ENCODE results near the gene ZNF571. TPM values are rescaled to one million over a fixed set of nuclear protein-coding genes. Genes with fewer than 3 reads are reported as not detected.

ZNF571 gene
- total and polyA plus RNA-seq, 2 donors (not counting 1 experiment from before 2014, with no cell fraction given): 4.8 to 10.0 TPM

DNA sequence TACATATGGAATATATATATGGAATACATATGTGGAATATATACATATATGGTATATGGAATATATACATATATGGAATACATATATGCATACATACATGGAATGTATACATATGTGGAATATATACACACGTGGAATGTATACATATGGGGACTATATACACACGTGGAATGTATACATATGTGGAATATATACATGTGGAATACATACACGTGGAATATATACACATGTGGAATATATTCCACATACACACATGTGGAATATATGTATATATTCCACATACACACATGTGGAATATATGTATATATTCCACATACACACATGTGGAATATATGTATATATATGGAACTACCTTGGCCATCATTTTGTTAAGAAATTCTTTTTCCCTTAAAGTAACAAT, 31.1 kb downstream of the ZNF571 start:
- Mint-ChIP-seq H3K9me3 (ENCODE audit: insufficient read depth) (peaks cover 28% of the 10 kb centered on the region), H3K4me3 (no peak overlapping the region), H3K27ac (no peak overlapping the region), H3K27me3 (no peaks in the 10 kb centered on the region), H3K4me1 (no peaks in the 10 kb centered on the region)
- Histone ChIP-seq H3K27me3 (replicated peaks in 1 of 4; ENCODE audit: control extremely low read depth in 1 of 4, control insufficient read depth in 3 of 4, insufficient read depth in 4 of 4, low read length in 3 of 4) (no peaks in the 10 kb centered on the region), H3K4me3 (ENCODE audit: control extremely low read depth in 1 of 5, extremely low read depth in 1 of 5, insufficient read depth in 1 of 5, low read depth in 2 of 5, low read length in 4 of 5) (no peak overlapping the region), H3K4me2 (replicated peaks; ENCODE audit: low read depth, low read length, poor library complexity, severe bottlenecking) (no peak overlapping the region), H3K4me1 (ENCODE audit: control insufficient read depth in 2 of 2, insufficient read depth in 2 of 2, low read length in 2 of 2) (no peaks in the 10 kb centered on the region), H3K9ac (ENCODE audit: low read length) (no peak overlapping the region), H3K9me3 (ENCODE audit: control extremely low read depth in 1 of 3, control insufficient read depth in 2 of 3, insufficient read depth in 1 of 3, low read length in 2 of 3) (peaks cover 35 to 99% (median 45%) of the 10 kb centered on the region in 3 donors), H2AFZ (ENCODE audit: insufficient read depth, low read depth, low read length, poor library complexity, severe bottlenecking) (no peak overlapping the region), H3K36me3 (replicated peaks in 1 of 2; ENCODE audit: control extremely low read depth in 1 of 2, control insufficient read depth in 1 of 2, extremely low read depth in 1 of 2, insufficient read depth in 2 of 2, low read length in 1 of 2) (peaks cover 14 to 20% of the 10 kb centered on the region in 2 experiments), H3K79me2 (ENCODE audit: control insufficient read depth, insufficient read depth, low read length) (no peaks in the 10 kb centered on the region), H4K20me1 (ENCODE audit: control insufficient read depth, insufficient read depth, low read length, poor library complexity, severe bottlenecking) (no peaks in the 10 kb centered on the region), H3K27ac (ENCODE audit: low read length in 2 of 2) (no peak overlapping the region)
- CTCF ChIA-PET: no interaction called here
- TF ChIP-seq EZH2 (IDR thresholded peaks at IDR 0.05; ENCODE audit: borderline replicate concordance, insufficient read depth, low read depth, low read length, poor library complexity, severe bottlenecking): no peak
- no peak for TF ChIP-seq CTCF (IDR thresholded peaks at IDR 0.05)
- POLR2A ChIA-PET: no interaction called here
- no peak for ATAC-seq (ENCODE audit: low read depth)
- no CpG with 5 or more reads among the region's 3 CpGs for WGBS (ENCODE audit: insufficient coverage)
- intact Hi-C loops (cut with micrococcal nuclease): no loop called here
- DNase-seq: no peak

GRCh38 chr19:37551129-37551993, 43.2 kb downstream of the ZNF571 start:
- 10% methylated on average over 59 of the region's 65 CpGs for WGBS (ENCODE audit: insufficient coverage)
- ChIA-PET CTCF (interaction anchor here (0.6 to 2.0 kb wide), 6 partner anchors 16 to 241 kb away, joined by 3 to 11 read pairs (median 4); partner anchors contain the start of genes ZNF527, ZNF540, ZNF570 and ZNF571), POLR2A (no interaction called here)
- Histone ChIP-seq H3K9me3 (ENCODE audit: control extremely low read depth in 1 of 3, control insufficient read depth in 2 of 3, insufficient read depth in 1 of 3, low read length in 2 of 3) (peaks cover 8 to 74% (median 69%) of the 10 kb centered on the region in 3 donors), H3K79me2 (ENCODE audit: control insufficient read depth, insufficient read depth, low read length) (no peaks in the 10 kb centered on the region), H3K27ac (ENCODE audit: low read length in 2 of 2) (peak overlapping the region; percentile 65 to 86), H3K9ac (ENCODE audit: low read length) (peak overlapping the region; percentile 73), H2AFZ (ENCODE audit: insufficient read depth, low read depth, low read length, poor library complexity, severe bottlenecking) (peak overlapping the region; percentile 86), H3K4me2 (replicated peaks; ENCODE audit: low read depth, low read length, poor library complexity, severe bottlenecking) (peak overlapping the region; percentile 84), H3K4me1 (ENCODE audit: control insufficient read depth in 2 of 2, insufficient read depth in 2 of 2, low read length in 2 of 2) (peaks cover 0 to 7% of the 10 kb centered on the region in 2 donors), H4K20me1 (ENCODE audit: control insufficient read depth, insufficient read depth, low read length, poor library complexity, severe bottlenecking) (no peaks in the 10 kb centered on the region), H3K4me3 (ENCODE audit: control extremely low read depth in 1 of 5, extremely low read depth in 1 of 5, insufficient read depth in 1 of 5, low read depth in 2 of 5, low read length in 4 of 5) (peak overlapping the region; percentile 50 to 72 (median 64)), H3K27me3 (replicated peaks in 1 of 4; ENCODE audit: control extremely low read depth in 1 of 4, control insufficient read depth in 3 of 4, insufficient read depth in 4 of 4, low read length in 3 of 4) (no peaks in the 10 kb centered on the region), H3K36me3 (replicated peaks in 1 of 2; ENCODE audit: control extremely low read depth in 1 of 2, control insufficient read depth in 1 of 2, extremely low read depth in 1 of 2, insufficient read depth in 2 of 2, low read length in 1 of 2) (no peaks in the 10 kb centered on the region)
- peak; percentile 81 for DNase-seq
- intact Hi-C loops (cut with micrococcal nuclease): loop anchor here (10.0 kb wide), 1 partner anchor 237 kb away; no protein-coding TSS in a partner anchor
- TF ChIP-seq CTCF (IDR thresholded peaks at IDR 0.05): peak; percentile 62
- TF ChIP-seq EZH2 (IDR thresholded peaks at IDR 0.05; ENCODE audit: borderline replicate concordance, insufficient read depth, low read depth, low read length, poor library complexity, severe bottlenecking): no peak
- Mint-ChIP-seq H3K4me3 (peak overlapping the region; percentile 89), H3K4me1 (peaks cover 6% of the 10 kb centered on the region), H3K9me3 (ENCODE audit: insufficient read depth) (peaks cover 15% of the 10 kb centered on the region), H3K27me3 (no peaks in the 10 kb centered on the region), H3K27ac (peak overlapping the region; percentile 85)
- ATAC-seq (ENCODE audit: low read depth): peak; percentile 78
